Measurements from ENCODE around the gene CORO7.
A peak's percentile ranks its signal among the peaks of the same experiment; 100 is the strongest.
"Not testable (repeated sequence)": the region's sequence is repeated elsewhere in the genome, so short reads cannot be mapped to it uniquely, and the experiment has no call there.

CORO7 gene

GRCh38 chr16:4337540-4338088, 78.8 kb downstream of the CORO7 start:
- DNase-seq (ENCODE audit: insufficient read length, low spot score) = no peak
- no peak for TF ChIP-seq PAX5 (IDR thresholded peaks at IDR 0.05; ENCODE audit: insufficient read depth, low read length, severe bottlenecking)
- no peak for TF ChIP-seq TAF1 (IDR thresholded peaks at IDR 0.05; ENCODE audit: low read depth, low read length)
- TF ChIP-seq SPI1 (IDR thresholded peaks at IDR 0.05; ENCODE audit: low read depth, low read length) = no peak
- TF ChIP-seq POU2F2 (IDR thresholded peaks at IDR 0.05; ENCODE audit: low read depth, low read length) = no peak
- no peak for TF ChIP-seq POLR2AphosphoS5 (IDR thresholded peaks at IDR 0.05; ENCODE audit: low read depth, low read length)
- TF ChIP-seq POLR2A (IDR thresholded peaks at IDR 0.05; ENCODE audit: low read depth, low read length) = no peak
- FAIRE-seq = no peak

GRCh38 chr16:4336701-4337539, 79.5 kb downstream of the CORO7 start:
- DNase-seq (ENCODE audit: insufficient read length, low spot score) (no peak), FAIRE-seq (no peak)
- TF ChIP-seq TAF1 (IDR thresholded peaks at IDR 0.05; ENCODE audit: low read depth, low read length) (no peak), PAX5 (IDR thresholded peaks at IDR 0.05; ENCODE audit: insufficient read depth, low read length, severe bottlenecking) (no peak), POLR2AphosphoS5 (IDR thresholded peaks at IDR 0.05; ENCODE audit: low read depth, low read length) (no peak), POLR2A (IDR thresholded peaks at IDR 0.05; ENCODE audit: low read depth, low read length) (no peak), POU2F2 (IDR thresholded peaks at IDR 0.05; ENCODE audit: low read depth, low read length) (no peak), SPI1 (IDR thresholded peaks at IDR 0.05; ENCODE audit: low read depth, low read length) (no peak)

GRCh38 chr16:4334724-4335495, 81.5 kb downstream of the CORO7 start:
- FAIRE-seq (no peak), DNase-seq (ENCODE audit: insufficient read length, low spot score) (no peak)
- no peak for TF ChIP-seq POLR2A (IDR thresholded peaks at IDR 0.05; ENCODE audit: low read depth, low read length)
- no peak for TF ChIP-seq PAX5 (IDR thresholded peaks at IDR 0.05; ENCODE audit: insufficient read depth, low read length, severe bottlenecking)
- TF ChIP-seq POLR2AphosphoS5 (IDR thresholded peaks at IDR 0.05; ENCODE audit: low read depth, low read length) = no peak
- TF ChIP-seq TAF1 (IDR thresholded peaks at IDR 0.05; ENCODE audit: low read depth, low read length) = no peak

- DNase-seq (ENCODE audit: insufficient read length, low spot score); FAIRE-seq: not testable (repeated sequence)
These were observed 82.7 kb downstream of the CORO7 start for GRCh38 chr16:4333714-4334113.

- DNase-seq (ENCODE audit: insufficient read length, low spot score) (no peak), FAIRE-seq (no peak)
- no peak for TF ChIP-seq TAF1 (IDR thresholded peaks at IDR 0.05; ENCODE audit: low read depth, low read length)
- TF ChIP-seq POU2F2 (IDR thresholded peaks at IDR 0.05; ENCODE audit: low read depth, low read length) = no peak
- no peak for TF ChIP-seq SPI1 (IDR thresholded peaks at IDR 0.05; ENCODE audit: low read depth, low read length)
- TF ChIP-seq POLR2A (IDR thresholded peaks at IDR 0.05; ENCODE audit: low read depth, low read length) = no peak
- no peak for TF ChIP-seq PAX5 (IDR thresholded peaks at IDR 0.05; ENCODE audit: insufficient read depth, low read length, severe bottlenecking)
- TF ChIP-seq POLR2AphosphoS5 (IDR thresholded peaks at IDR 0.05; ENCODE audit: low read depth, low read length) = no peak
These were observed 83.1 kb downstream of the CORO7 start for GRCh38 chr16:4333308-4333638.

GRCh38 chr16:4332623-4333307, 83.6 kb downstream of the CORO7 start:
- no peak for FAIRE-seq

GRCh38 chr16:4332083-4332482, 84.3 kb downstream of the CORO7 start:
- no peak for DNase-seq (ENCODE audit: insufficient read length, low spot score)
- TF ChIP-seq TAF1 (IDR thresholded peaks at IDR 0.05; ENCODE audit: low read depth, low read length) = no peak
- TF ChIP-seq POLR2AphosphoS5 (IDR thresholded peaks at IDR 0.05; ENCODE audit: low read depth, low read length) = no peak
- TF ChIP-seq PAX5 (IDR thresholded peaks at IDR 0.05; ENCODE audit: insufficient read depth, low read length, severe bottlenecking) = no peak
- TF ChIP-seq SPI1 (IDR thresholded peaks at IDR 0.05; ENCODE audit: low read depth, low read length) = no peak
- TF ChIP-seq POU2F2 (IDR thresholded peaks at IDR 0.05; ENCODE audit: low read depth, low read length) = no peak
- no peak for TF ChIP-seq POLR2A (IDR thresholded peaks at IDR 0.05; ENCODE audit: low read depth, low read length)
- FAIRE-seq = no peak

More at GRCh38 chr16:4332623-4333307, 83.6 kb downstream of the CORO7 start:
- no peak for DNase-seq (ENCODE audit: insufficient read length, low spot score)
- TF ChIP-seq SPI1 (IDR thresholded peaks at IDR 0.05; ENCODE audit: low read depth, low read length) = no peak
- TF ChIP-seq TAF1 (IDR thresholded peaks at IDR 0.05; ENCODE audit: low read depth, low read length) = no peak

- peak; percentile 72 for FAIRE-seq
- peak; percentile 95 for DNase-seq (ENCODE audit: insufficient read length, low spot score)
- no peak for TF ChIP-seq POLR2AphosphoS5 (IDR thresholded peaks at IDR 0.05; ENCODE audit: low read depth, low read length)
- no peak for TF ChIP-seq POU2F2 (IDR thresholded peaks at IDR 0.05; ENCODE audit: low read depth, low read length)
- TF ChIP-seq TAF1 (IDR thresholded peaks at IDR 0.05; ENCODE audit: low read depth, low read length) = no peak
- TF ChIP-seq SPI1 (IDR thresholded peaks at IDR 0.05; ENCODE audit: low read depth, low read length) = no peak
- no peak for TF ChIP-seq POLR2A (IDR thresholded peaks at IDR 0.05; ENCODE audit: low read depth, low read length)
- TF ChIP-seq PAX5 (IDR thresholded peaks at IDR 0.05; ENCODE audit: insufficient read depth, low read length, severe bottlenecking) = no peak
These were observed 86.0 kb downstream of the CORO7 start for GRCh38 chr16:4330277-4330874.
